ENCODE measurements around the gene WNK1.
"Not testable (repeated sequence)": the region's sequence is repeated elsewhere in the genome, so short reads cannot be mapped to it uniquely, and the experiment has no call there.

The WNK1 gene

GRCh38 chr12:779745-780734 is 27.7 kb downstream of the WNK1 start:
- DNase-seq: no peak

GRCh38 chr12:780750-781379 is 28.5 kb downstream of the WNK1 start:
- no peak for DNase-seq

- no peak for DNase-seq
These were observed 33.3 kb downstream of the WNK1 start for GRCh38 chr12:785706-786105.

- DNase-seq: no peak
These were observed 35.9 kb downstream of the WNK1 start for GRCh38 chr12:788288-788687.

- not testable (repeated sequence) for DNase-seq
These were observed 36.4 kb downstream of the WNK1 start for GRCh38 chr12:788762-789161.

- DNase-seq: no peak
These were observed 37.6 kb downstream of the WNK1 start for GRCh38 chr12:789852-790563.

- DNase-seq: no peak
These were observed 38.2 kb downstream of the WNK1 start for GRCh38 chr12:790608-791007.

- no peak for DNase-seq
These were observed 40.7 kb downstream of the WNK1 start for GRCh38 chr12:793037-793436.

- DNase-seq: no peak
These were observed 41.3 kb downstream of the WNK1 start for GRCh38 chr12:793711-794110.

GRCh38 chr12:795305-795704 is 42.9 kb downstream of the WNK1 start:
- no peak for DNase-seq

- no peak for DNase-seq
These were observed 48.0 kb downstream of the WNK1 start for GRCh38 chr12:800401-800800.

- DNase-seq: no peak
These were observed 50.1 kb downstream of the WNK1 start for GRCh38 chr12:802242-803120.

- DNase-seq: no peak
These were observed 52.7 kb downstream of the WNK1 start for GRCh38 chr12:805022-805632.

GRCh38 chr12:806200-806791 is 53.9 kb downstream of the WNK1 start:
- DNase-seq: no peak

- DNase-seq: no peak
These were observed 54.8 kb downstream of the WNK1 start for GRCh38 chr12:807041-807735.

GRCh38 chr12:810116-810515 is 57.7 kb downstream of the WNK1 start:
- DNase-seq: no peak

- no peak for DNase-seq
These were observed 58.5 kb downstream of the WNK1 start for GRCh38 chr12:810671-811415.

GRCh38 chr12:812950-813349 is 60.6 kb downstream of the WNK1 start:
- DNase-seq: no peak

GRCh38 chr12:817456-817855 is 65.1 kb downstream of the WNK1 start:
- not testable (repeated sequence) for DNase-seq

GRCh38 chr12:817941-818600 is 65.7 kb downstream of the WNK1 start:
- no peak for DNase-seq
